H9 (cell line): ENCODE measurements around the gene BEST2. TPM values are rescaled to one million over a fixed set of nuclear protein-coding genes. Genes with fewer than 3 reads are reported as not detected.

Source experiments
- DNase-seq: peaks from one replicate; pipeline ENCODE4 v3.0.0-alpha.2; 2017
- H2AFZ ChIP-seq: one replicate; pipeline ENCODE4 v1.6.1; 2013; ENCODE audit warnings: mild to moderate bottlenecking, low read length, control low read depth, moderate library complexity
- H2AK5ac ChIP-seq: 2 replicates; pipeline ENCODE4 v1.6.1; 2013; ENCODE audit warnings: low read length, control low read depth, mixed read lengths; ENCODE audit not compliant: insufficient read length
- H2BK120ac ChIP-seq: one replicate; pipeline ENCODE4 v1.6.1; 2013; ENCODE audit warnings: low read depth, mild to moderate bottlenecking, low read length, control low read depth, inconsistent platforms; ENCODE audit not compliant: poor library complexity, severe bottlenecking
- H2BK12ac ChIP-seq: 2 replicates; pipeline ENCODE4 v1.6.1; 2013; ENCODE audit warnings: low read length, control low read depth, mixed read lengths, low read depth; ENCODE audit not compliant: insufficient read length
- H2BK15ac ChIP-seq: 2 replicates; pipeline ENCODE4 v1.6.1; 2013; ENCODE audit warnings: low read depth, low read length, control low read depth
- H2BK20ac ChIP-seq: one replicate; pipeline ENCODE4 v1.6.1; 2013; ENCODE audit warnings: low read depth, mild to moderate bottlenecking, low read length, control low read depth, inconsistent platforms; ENCODE audit not compliant: poor library complexity, severe bottlenecking
- H2BK5ac ChIP-seq: 2 replicates; pipeline ENCODE4 v1.6.1; 2013; ENCODE audit warnings: low read length, control low read depth, mixed read lengths; ENCODE audit not compliant: insufficient read length
- H3K14ac ChIP-seq: 2 replicates; pipeline ENCODE4 v1.6.1; 2013; ENCODE audit warnings: low read length, control low read depth; ENCODE audit not compliant: insufficient read depth
- H3K18ac ChIP-seq: 2 replicates; pipeline ENCODE4 v1.6.1; 2013; ENCODE audit warnings: low read depth, mild to moderate bottlenecking, mixed read lengths, low read length, control low read depth; ENCODE audit not compliant: insufficient read length
- H3K23ac ChIP-seq: 2 replicates; pipeline ENCODE4 v1.6.1; 2013; ENCODE audit warnings: low read length, control low read depth, mixed read lengths, low read depth; ENCODE audit not compliant: insufficient read length
- H3K23me2 ChIP-seq: 2 replicates; pipeline ENCODE4 v1.6.1; 2013; ENCODE audit warnings: low read depth, mild to moderate bottlenecking, mixed read lengths, low read length, control low read depth; ENCODE audit not compliant: insufficient read length, poor library complexity, severe bottlenecking
- H3K27ac ChIP-seq: 2 replicates; pipeline ENCODE4 v1.5.1; 2013; ENCODE audit warnings: low read length, control low read depth, mixed read lengths, low read depth; ENCODE audit not compliant: insufficient read length
- H3K27me3 ChIP-seq: 2 replicates; pipeline ENCODE4 v1.6.1; 2013; ENCODE audit warnings: low read length, control low read depth, inconsistent platforms; ENCODE audit not compliant: insufficient read depth
- H3K4ac ChIP-seq: 2 replicates; pipeline ENCODE4 v1.6.1; 2013; ENCODE audit warnings: low read depth, mild to moderate bottlenecking, control low read depth, inconsistent platforms, low read length, moderate library complexity
- H3K4me1 ChIP-seq: 2 replicates; pipeline ENCODE4 v1.6.1; 2013; ENCODE audit warnings: low read length, control low read depth, inconsistent platforms; ENCODE audit not compliant: insufficient read depth
- H3K4me2 ChIP-seq: 2 replicates; pipeline ENCODE4 v1.6.1; 2013; ENCODE audit warnings: low read length, control low read depth, mixed read lengths; ENCODE audit not compliant: insufficient read length, insufficient read depth
- H3K56ac ChIP-seq: 2 replicates; pipeline ENCODE4 v1.6.1; 2013; ENCODE audit warnings: low read depth, mild to moderate bottlenecking, mixed read lengths, low read length, control low read depth; ENCODE audit not compliant: insufficient read length
- H3K79me1 ChIP-seq: 2 replicates; pipeline ENCODE4 v1.6.1; 2013; ENCODE audit warnings: low read depth, mild to moderate bottlenecking, moderate library complexity, low read length, control low read depth, inconsistent platforms; ENCODE audit not compliant: insufficient read depth, poor library complexity, severe bottlenecking
- H3K79me2 ChIP-seq: 2 replicates; pipeline ENCODE4 v1.6.1; 2013; ENCODE audit warnings: low read length, control low read depth, inconsistent platforms; ENCODE audit not compliant: insufficient read depth
- H3K9ac ChIP-seq: 2 replicates; pipeline ENCODE4 v1.6.1; 2013; ENCODE audit warnings: low read length, control low read depth, mixed read lengths; ENCODE audit not compliant: insufficient read length; ENCODE audit errors: extremely low read depth
- H3K9me3 ChIP-seq: one replicate; pipeline ENCODE4 v1.6.1; 2013; ENCODE audit warnings: low read depth, low read length, inconsistent platforms; ENCODE audit not compliant: control insufficient read depth
- H3T11ph ChIP-seq: one replicate; pipeline ENCODE4 v1.6.1; 2013; ENCODE audit warnings: mild to moderate bottlenecking, low read length, control low read depth, inconsistent platforms
- H4K20me1 ChIP-seq: one replicate; pipeline ENCODE4 v1.6.1; 2013; ENCODE audit not compliant: control insufficient read depth, insufficient read length, insufficient read depth
- H4K5ac ChIP-seq: 2 replicates; pipeline ENCODE4 v1.6.1; 2013; ENCODE audit warnings: low read depth, mild to moderate bottlenecking, mixed read lengths, low read length, control low read depth; ENCODE audit not compliant: insufficient read length
- H4K8ac ChIP-seq: replicated peaks from 2 replicates; pipeline ENCODE4 v1.6.1; 2013; ENCODE audit warnings: low read length, control low read depth, mixed read lengths, low read depth; ENCODE audit not compliant: insufficient read length
- H4K91ac ChIP-seq: 2 replicates; pipeline ENCODE4 v1.6.1; 2013; ENCODE audit warnings: low read depth, mild to moderate bottlenecking, moderate library complexity, mixed read lengths, low read length, control low read depth; ENCODE audit not compliant: insufficient read length
- H3K27ac Mint-ChIP-seq, 3 experiments: 2 replicates in 2 of 3; 3 replicates in 1 of 3; pipeline ENCODE4 v1.8.0; 2020 to 2021; ENCODE audit warnings: mixed read lengths in 3 of 3, mild to moderate bottlenecking in 1 of 3, moderate library complexity in 1 of 3
- H3K27me3 Mint-ChIP-seq: 2 replicates; pipeline ENCODE4 v1.8.0; 2021; ENCODE audit warnings: low read depth, mild to moderate bottlenecking, moderate library complexity, mixed read lengths
- H3K36me3 Mint-ChIP-seq, 3 experiments: 2 replicates in 2 of 3; 3 replicates in 1 of 3; pipeline ENCODE4 v1.8.0; 2020 to 2021; ENCODE audit warnings: low read depth in 3 of 3, mixed read lengths in 3 of 3; ENCODE audit not compliant: insufficient read depth in 1 of 3
- H3K4me1 Mint-ChIP-seq, 2 experiments: 2 replicates each; pipeline ENCODE4 v1.8.0; 2020; ENCODE audit warnings: mixed read lengths in 2 of 2
- H3K4me3 Mint-ChIP-seq, 2 experiments: 2 replicates in 1 of 2; 3 replicates in 1 of 2; pipeline ENCODE4 v1.8.0; 2020 to 2021; ENCODE audit warnings: mild to moderate bottlenecking in 2 of 2, mixed read lengths in 2 of 2, moderate library complexity in 1 of 2
- H3K9me3 Mint-ChIP-seq, 2 experiments: 2 replicates in 1 of 2; 3 replicates in 1 of 2; pipeline ENCODE4 v1.8.0; 2020; ENCODE audit warnings: mild to moderate bottlenecking in 2 of 2, mixed read lengths in 2 of 2, moderate library complexity in 1 of 2
- WGBS: extraction: QIAGEN DNeasy Blood & Tissue Kit; methylation state at CpG from one replicate; pipeline ENCODE4 v1.1.7; 2013; ENCODE audit warnings: missing lambda C conversion rate, low lambda C conversion rate, mixed read lengths; ENCODE audit not compliant: insufficient read length; ENCODE audit errors: extremely low coverage; 5-methylcytosine and 5-hydroxymethylcytosine counted together
- total RNA-seq: library from RNA; stranded (reverse); gene quantifications from 2 replicates; pipeline ENCODE4 v1.2.1, GENCODE V29; 2021
- TF ChIP-seq, protein P1 (sequence below): fragments of 200-600 bp; sonication (generic); conservative IDR thresholded peaks from 3 replicates; pipeline ENCODE4 v1.8.0; 2021; ENCODE audit warnings: antibody characterized with exemption, mild to moderate bottlenecking

Gene BEST2
- total RNA-seq, 1 experiment from 2014 or later = 1.6 TPM

DNA sequence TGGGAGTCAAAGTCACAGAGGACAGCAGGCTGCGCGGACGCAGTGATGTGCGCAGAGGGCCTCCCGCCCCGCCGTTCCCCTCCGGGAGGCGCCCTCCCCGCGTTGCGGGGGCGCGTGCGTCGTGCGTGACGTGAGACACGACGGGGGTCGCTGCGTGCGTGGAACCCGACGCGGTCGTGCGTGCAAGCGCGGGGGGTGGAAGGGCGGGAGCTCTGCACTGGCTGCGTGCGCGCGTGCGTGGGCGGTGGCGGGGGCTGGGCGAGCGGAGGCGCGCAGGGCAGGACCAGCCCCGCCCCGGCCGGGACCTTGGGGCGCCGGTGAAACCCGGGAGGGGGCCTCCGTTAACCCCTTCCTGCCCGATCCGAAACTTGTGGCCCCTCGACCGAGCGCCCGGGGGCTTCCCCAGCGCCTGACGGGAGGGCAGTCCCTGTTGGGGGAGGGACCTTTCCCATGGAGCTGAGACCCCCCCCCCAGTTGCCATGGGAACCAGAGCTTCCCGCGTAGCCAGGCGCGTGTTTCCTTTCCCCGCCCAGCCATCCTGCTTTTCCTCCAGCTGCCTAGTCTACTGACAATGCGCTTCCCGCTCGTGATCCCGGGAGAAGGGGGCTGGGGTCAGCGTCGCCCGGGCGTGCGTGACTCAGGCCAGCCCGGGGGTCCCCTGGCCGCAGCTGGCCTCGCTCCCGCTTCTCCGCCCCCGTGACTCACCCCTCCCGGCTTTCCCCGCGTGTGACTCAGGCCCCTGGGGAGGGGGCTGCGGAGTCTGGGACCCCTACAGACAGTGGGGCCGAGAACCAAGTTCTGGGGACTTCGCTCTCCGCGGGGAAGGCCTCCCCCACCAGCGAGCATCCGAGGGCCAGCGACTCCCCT is 31.1 kb downstream of the BEST2 start:
- no peaks in the 10 kb centered on the region for H3K79me2 ChIP-seq
- H2BK5ac ChIP-seq = no peak overlapping the region
- no peak overlapping the region for H4K8ac ChIP-seq
- peaks cover 22% of the 10 kb centered on the region for H3K23me2 ChIP-seq
- no peak overlapping the region for H3K4ac ChIP-seq
- WGBS = no CpG with 5 or more reads among the region's 88 CpGs
- H3K27me3 Mint-ChIP-seq = no peaks in the 10 kb centered on the region; the same call in 1 of the 2 replicates
- no peak overlapping the region for H4K91ac ChIP-seq
- H3K27ac Mint-ChIP-seq = no peak overlapping the region
- H4K5ac ChIP-seq = peak overlapping the region; percentile 27
- H3K27me3 ChIP-seq = no peaks in the 10 kb centered on the region
- H3K56ac ChIP-seq = no peak overlapping the region
- H3K18ac ChIP-seq = peak overlapping the region; percentile 64
- H2BK15ac ChIP-seq = no peak overlapping the region
- no peak overlapping the region for H3K27ac ChIP-seq
- peak overlapping the region; percentile 63 to 85 for H3K4me3 Mint-ChIP-seq
- H2BK12ac ChIP-seq = no peak overlapping the region
- H2BK20ac ChIP-seq = no peak overlapping the region
- TF ChIP-seq, protein P1, sequence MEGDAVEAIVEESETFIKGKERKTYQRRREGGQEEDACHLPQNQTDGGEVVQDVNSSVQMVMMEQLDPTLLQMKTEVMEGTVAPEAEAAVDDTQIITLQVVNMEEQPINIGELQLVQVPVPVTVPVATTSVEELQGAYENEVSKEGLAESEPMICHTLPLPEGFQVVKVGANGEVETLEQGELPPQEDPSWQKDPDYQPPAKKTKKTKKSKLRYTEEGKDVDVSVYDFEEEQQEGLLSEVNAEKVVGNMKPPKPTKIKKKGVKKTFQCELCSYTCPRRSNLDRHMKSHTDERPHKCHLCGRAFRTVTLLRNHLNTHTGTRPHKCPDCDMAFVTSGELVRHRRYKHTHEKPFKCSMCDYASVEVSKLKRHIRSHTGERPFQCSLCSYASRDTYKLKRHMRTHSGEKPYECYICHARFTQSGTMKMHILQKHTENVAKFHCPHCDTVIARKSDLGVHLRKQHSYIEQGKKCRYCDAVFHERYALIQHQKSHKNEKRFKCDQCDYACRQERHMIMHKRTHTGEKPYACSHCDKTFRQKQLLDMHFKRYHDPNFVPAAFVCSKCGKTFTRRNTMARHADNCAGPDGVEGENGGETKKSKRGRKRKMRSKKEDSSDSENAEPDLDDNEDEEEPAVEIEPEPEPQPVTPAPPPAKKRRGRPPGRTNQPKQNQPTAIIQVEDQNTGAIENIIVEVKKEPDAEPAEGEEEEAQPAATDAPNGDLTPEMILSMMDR = 0 out of 3 replicates have a peak, but pooled peaks have one; percentile 11
- no peak overlapping the region for H3K23ac ChIP-seq
- no peak overlapping the region for H3T11ph ChIP-seq
- H3K14ac ChIP-seq = peak overlapping the region; percentile 72
- H3K4me1 Mint-ChIP-seq = peaks cover 19 to 22% of the 10 kb centered on the region in 2 experiments
- H3K9me3 Mint-ChIP-seq = no peaks in the 10 kb centered on the region
- no peaks in the 10 kb centered on the region for H4K20me1 ChIP-seq
- H2AK5ac ChIP-seq = no peak overlapping the region
- peak; percentile 56 for DNase-seq
- no peaks in the 10 kb centered on the region for H3K79me1 ChIP-seq
- peaks cover 4% of the 10 kb centered on the region for H3K4me1 ChIP-seq
- H3K9me3 ChIP-seq = no peaks in the 10 kb centered on the region
- H3K36me3 Mint-ChIP-seq = no peaks in the 10 kb centered on the region
- H2AFZ ChIP-seq = no peak overlapping the region
- no peak overlapping the region for H2BK120ac ChIP-seq
- H3K4me2 ChIP-seq = peak overlapping the region; percentile 71
- no peak overlapping the region for H3K9ac ChIP-seq
